ENCODE results near the gene UBE2QL1.

The UBE2QL1 gene

DNA sequence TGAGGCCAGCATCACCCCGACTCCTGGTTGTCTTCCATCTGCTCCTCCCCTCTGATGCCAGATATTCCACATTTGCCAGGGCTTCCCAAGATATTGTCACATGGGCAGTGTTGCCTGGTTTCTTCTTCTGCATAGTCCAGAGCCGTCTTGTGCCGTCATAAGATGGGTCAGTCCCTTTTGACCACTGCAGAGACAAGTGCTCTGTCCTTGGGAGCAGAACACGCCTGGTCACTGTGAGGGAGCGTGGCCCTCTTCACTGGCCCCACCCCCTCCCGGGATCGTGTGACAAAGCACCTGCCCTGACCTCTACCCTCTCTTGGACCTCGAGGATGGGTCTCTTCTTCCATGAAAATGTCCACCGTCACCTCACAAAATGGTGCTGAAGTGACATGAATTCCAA lies 41.6 kb downstream of the UBE2QL1 start:
- TF ChIP-seq, protein P1, sequence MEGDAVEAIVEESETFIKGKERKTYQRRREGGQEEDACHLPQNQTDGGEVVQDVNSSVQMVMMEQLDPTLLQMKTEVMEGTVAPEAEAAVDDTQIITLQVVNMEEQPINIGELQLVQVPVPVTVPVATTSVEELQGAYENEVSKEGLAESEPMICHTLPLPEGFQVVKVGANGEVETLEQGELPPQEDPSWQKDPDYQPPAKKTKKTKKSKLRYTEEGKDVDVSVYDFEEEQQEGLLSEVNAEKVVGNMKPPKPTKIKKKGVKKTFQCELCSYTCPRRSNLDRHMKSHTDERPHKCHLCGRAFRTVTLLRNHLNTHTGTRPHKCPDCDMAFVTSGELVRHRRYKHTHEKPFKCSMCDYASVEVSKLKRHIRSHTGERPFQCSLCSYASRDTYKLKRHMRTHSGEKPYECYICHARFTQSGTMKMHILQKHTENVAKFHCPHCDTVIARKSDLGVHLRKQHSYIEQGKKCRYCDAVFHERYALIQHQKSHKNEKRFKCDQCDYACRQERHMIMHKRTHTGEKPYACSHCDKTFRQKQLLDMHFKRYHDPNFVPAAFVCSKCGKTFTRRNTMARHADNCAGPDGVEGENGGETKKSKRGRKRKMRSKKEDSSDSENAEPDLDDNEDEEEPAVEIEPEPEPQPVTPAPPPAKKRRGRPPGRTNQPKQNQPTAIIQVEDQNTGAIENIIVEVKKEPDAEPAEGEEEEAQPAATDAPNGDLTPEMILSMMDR (IDR thresholded peaks at IDR 0.05; ENCODE audit: poor library complexity, severe bottlenecking), result no peak
- Histone ChIP-seq H3K36me3 (ENCODE audit: low read depth) (no peaks in the 10 kb centered on the region), H3K9me3 (ENCODE audit: severe bottlenecking) (no peaks in the 10 kb centered on the region), H3K4me3 (ENCODE audit: severe bottlenecking) (no peak overlapping the region), H3K4me1 (ENCODE audit: insufficient read depth, poor library complexity, severe bottlenecking) (no peaks in the 10 kb centered on the region), H3K27me3 (ENCODE audit: insufficient read depth, poor library complexity, severe bottlenecking) (no peaks in the 10 kb centered on the region), H3K27ac (ENCODE audit: poor library complexity, severe bottlenecking) (no peak overlapping the region)
- no peak for ATAC-seq (ENCODE audit: low read depth)
- no peak for DNase-seq (ENCODE audit: low spot score)

DNA sequence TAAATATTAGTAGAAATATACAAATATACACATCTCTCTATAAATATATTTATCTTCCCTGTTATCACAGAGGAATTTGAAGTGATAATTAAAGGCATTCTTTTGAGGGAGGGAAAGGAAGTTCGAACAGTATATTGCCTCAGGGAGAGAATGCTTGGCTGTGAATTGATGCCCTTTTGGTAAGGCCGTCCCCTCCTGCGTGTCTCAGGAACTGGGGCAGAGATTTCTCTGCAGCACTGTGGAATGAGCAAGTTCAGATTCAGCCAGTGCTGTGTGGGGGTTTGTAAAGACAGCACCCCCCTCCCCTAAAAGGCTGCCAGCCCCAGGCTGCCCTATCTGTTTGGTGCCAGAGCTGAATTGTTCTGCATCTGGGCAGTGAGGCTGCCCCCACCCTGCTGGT lies 42.0 kb downstream of the UBE2QL1 start:
- Histone ChIP-seq H3K27me3 (ENCODE audit: insufficient read depth, poor library complexity, severe bottlenecking) (no peaks in the 10 kb centered on the region), H3K4me3 (ENCODE audit: severe bottlenecking) (no peak overlapping the region), H3K9me3 (ENCODE audit: severe bottlenecking) (no peaks in the 10 kb centered on the region), H3K36me3 (ENCODE audit: low read depth) (no peaks in the 10 kb centered on the region), H3K27ac (ENCODE audit: poor library complexity, severe bottlenecking) (no peak overlapping the region), H3K4me1 (ENCODE audit: insufficient read depth, poor library complexity, severe bottlenecking) (no peaks in the 10 kb centered on the region)
- 0 out of 3 replicates have a peak, but pooled peaks have one; percentile 37 for ATAC-seq (ENCODE audit: low read depth)
- no peak for DNase-seq (ENCODE audit: low spot score)
- TF ChIP-seq, protein P1 (IDR thresholded peaks at IDR 0.05; ENCODE audit: poor library complexity, severe bottlenecking), result no peak

DNA sequence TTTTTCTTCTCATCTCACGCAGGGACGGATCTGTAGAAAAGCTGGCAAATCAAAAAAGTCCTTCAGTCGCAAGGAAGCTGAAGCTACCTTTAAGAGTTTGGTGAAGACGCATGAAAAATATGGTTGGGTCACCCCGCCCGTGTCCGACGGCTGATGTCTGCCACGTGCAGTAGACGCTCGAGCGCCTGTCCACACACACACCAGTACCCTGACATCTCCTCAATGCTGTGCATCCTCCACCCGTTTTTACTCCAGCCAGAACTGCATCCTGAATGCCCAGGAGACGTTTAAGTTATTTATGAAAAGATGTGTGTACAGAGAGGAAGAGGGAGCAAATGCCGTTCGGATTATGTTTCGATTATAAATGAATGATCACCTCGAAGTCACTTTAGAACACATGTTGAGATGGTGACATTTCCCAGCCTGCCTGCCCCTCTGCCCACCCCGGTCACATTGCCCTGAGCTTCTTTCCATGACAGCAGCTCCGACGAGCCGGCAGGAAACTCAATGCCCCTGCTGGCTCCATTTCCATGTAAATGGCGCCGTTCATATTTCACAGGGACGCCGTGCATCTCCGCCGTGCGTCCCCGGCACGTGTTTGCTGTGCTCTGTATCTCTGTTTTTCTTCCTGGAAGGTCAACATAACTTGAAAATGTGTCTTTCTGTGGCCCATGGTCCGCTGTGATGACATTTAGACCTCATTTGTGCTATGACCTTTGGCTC lies 42.7 kb downstream of the UBE2QL1 start:
- ATAC-seq (ENCODE audit: low read depth) (no peak), DNase-seq (ENCODE audit: low spot score) (no peak)
- TF ChIP-seq, protein P1 (IDR thresholded peaks at IDR 0.05; ENCODE audit: poor library complexity, severe bottlenecking), result no peak
- H3K4me1 ChIP-seq (ENCODE audit: insufficient read depth, poor library complexity, severe bottlenecking), result no peaks in the 10 kb centered on the region
- no peaks in the 10 kb centered on the region for H3K27me3 ChIP-seq (ENCODE audit: insufficient read depth, poor library complexity, severe bottlenecking)
- no peaks in the 10 kb centered on the region for H3K36me3 ChIP-seq (ENCODE audit: low read depth)
- H3K4me3 ChIP-seq (ENCODE audit: severe bottlenecking), result no peak overlapping the region
- H3K9me3 ChIP-seq (ENCODE audit: severe bottlenecking), result no peaks in the 10 kb centered on the region
- H3K27ac ChIP-seq (ENCODE audit: poor library complexity, severe bottlenecking), result no peak overlapping the region

DNA sequence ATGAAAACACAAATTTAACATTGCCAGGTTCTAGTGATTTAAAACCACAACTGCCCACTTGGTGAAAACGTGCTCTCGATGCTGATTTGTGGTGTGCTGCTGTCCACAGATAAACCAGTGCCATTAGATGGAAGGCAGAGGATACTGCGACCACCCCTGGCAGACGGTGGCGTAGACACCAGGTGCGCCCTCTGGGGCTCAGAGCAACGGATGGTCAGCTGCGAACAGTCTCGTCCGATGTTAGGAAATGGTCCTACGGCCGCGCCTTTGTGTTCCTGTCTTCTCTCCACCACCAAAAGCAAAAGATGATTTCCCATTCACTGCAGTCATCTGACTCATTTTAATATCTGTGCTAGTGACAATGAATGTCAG lies 43.2 kb downstream of the UBE2QL1 start:
- TF ChIP-seq, protein P1 (IDR thresholded peaks at IDR 0.05; ENCODE audit: poor library complexity, severe bottlenecking), result no peak
- ATAC-seq (ENCODE audit: low read depth) (no peak), DNase-seq (ENCODE audit: low spot score) (no peak)
- Histone ChIP-seq H3K36me3 (ENCODE audit: low read depth) (no peaks in the 10 kb centered on the region), H3K4me1 (ENCODE audit: insufficient read depth, poor library complexity, severe bottlenecking) (no peaks in the 10 kb centered on the region), H3K4me3 (ENCODE audit: severe bottlenecking) (no peak overlapping the region), H3K27me3 (ENCODE audit: insufficient read depth, poor library complexity, severe bottlenecking) (peaks cover under 1% of the 10 kb centered on the region), H3K9me3 (ENCODE audit: severe bottlenecking) (no peaks in the 10 kb centered on the region), H3K27ac (ENCODE audit: poor library complexity, severe bottlenecking) (no peak overlapping the region)

DNA sequence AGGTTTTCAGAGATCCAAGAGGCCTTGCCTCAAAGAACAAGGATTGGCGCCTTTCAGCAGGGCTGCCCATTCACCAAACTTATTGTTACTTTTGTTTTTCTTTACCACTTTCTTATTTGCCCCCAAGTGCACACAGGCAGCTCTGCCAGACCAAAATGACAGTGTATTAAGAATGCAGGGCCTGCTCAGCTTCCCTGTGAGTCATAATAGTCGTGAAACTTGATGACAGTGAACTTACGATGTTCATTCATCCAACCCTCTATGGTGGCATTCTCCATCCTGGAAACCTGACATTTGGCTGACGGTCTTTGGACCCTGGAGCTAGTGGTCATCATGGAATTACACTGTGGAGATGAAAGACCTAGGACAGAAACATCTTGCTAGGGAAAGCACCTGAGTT lies 44.3 kb downstream of the UBE2QL1 start:
- ATAC-seq (ENCODE audit: low read depth), result no peak

More for the DNA sequence above, 44.3 kb downstream of the UBE2QL1 start:
- H3K4me3 ChIP-seq (ENCODE audit: severe bottlenecking), result no peak overlapping the region
- TF ChIP-seq, protein P1 (IDR thresholded peaks at IDR 0.05; ENCODE audit: poor library complexity, severe bottlenecking), result no peak
- H3K36me3 ChIP-seq (ENCODE audit: low read depth), result no peaks in the 10 kb centered on the region
- H3K27ac ChIP-seq (ENCODE audit: poor library complexity, severe bottlenecking), result no peak overlapping the region
- H3K27me3 ChIP-seq (ENCODE audit: insufficient read depth, poor library complexity, severe bottlenecking), result peaks cover 2% of the 10 kb centered on the region
- no peaks in the 10 kb centered on the region for H3K9me3 ChIP-seq (ENCODE audit: severe bottlenecking)
- no peaks in the 10 kb centered on the region for H3K4me1 ChIP-seq (ENCODE audit: insufficient read depth, poor library complexity, severe bottlenecking)
- no peak for DNase-seq (ENCODE audit: low spot score)

All from RWPE2 (cell line).